HCT116 (cell line): ENCODE data around the gene PREP. TPM values are rescaled to one million over a fixed set of nuclear protein-coding genes. Genes with fewer than 3 reads are reported as not detected.

Experiments used
- ATAC-seq: fragments of 200-7000 bp; cut with Tn5 transposase; 2 replicates; pipeline ENCODE4 v1.9.1; 2020; ENCODE audit warnings: mild to moderate bottlenecking, moderate library complexity
- BruUV-seq: library from RNA; stranded (reverse); fragments of 400-500 nt; replicated peaks from 2 replicates; lab custom pipeline; 2021; lab: Mats Ljungman, UMichigan
- CTCF ChIA-PET: fragments of 300-600 bp; sonication (Branson Sonifier 250); formaldehyde crosslinking; loops from one replicate; lab custom pipeline; 2021; ENCODE audit warnings: antibody characterized with exemption; lab: Charles Lee
- POLR2A ChIA-PET: fragments of 300-600, 350-600 bp; sonication (Branson Sonifier 250); formaldehyde crosslinking; loops from one replicate; lab custom pipeline; 2021; ENCODE audit warnings: antibody characterized with exemption; lab: Charles Lee
- RAD21 ChIA-PET, 2 experiments: fragments of 300-600 bp; sonication (Branson Sonifier 250); formaldehyde crosslinking; loops; one replicate each; lab custom pipeline; 2023; ENCODE audit warnings: low total read pairs in 2 of 2; ENCODE audit not compliant: uncharacterized antibody in 2 of 2, unreplicated experiment in 2 of 2, low non-redundant PET in 1 of 2; lab: Charles Lee
- DNase-seq: peaks from one replicate; pipeline ENCODE4 v3.0.0-alpha.2; 2010; ENCODE audit warnings: low read depth, low spot score
- H2AFZ ChIP-seq: fragments of 200-600 bp; shearing (Covaris generic), sonication (generic); 2 replicates; pipeline ENCODE4 v1.6.1; 2017; ENCODE audit warnings: low read depth, mixed run types, mixed read lengths, antibody characterized with exemption, low read length; ENCODE audit not compliant: poor library complexity, severe bottlenecking
- H3K27ac ChIP-seq: 2 replicates; pipeline ENCODE4 v1.5.1; 2012; ENCODE audit warnings: low read depth, low read length
- H3K27me3 ChIP-seq: fragments of 200-600 bp; sonication (generic); 2 replicates; pipeline ENCODE4 v1.6.1; 2016; ENCODE audit warnings: mixed run types, low read length, mixed read lengths; ENCODE audit not compliant: insufficient read depth
- H3K36me3 ChIP-seq, 2 experiments: fragments of 200-500 bp in 1 of 2; fragments of 200-600 bp in 1 of 2; sonication (Bioruptor generic) in 1 of 2; sonication (generic) in 1 of 2; 2 replicates each; pipeline versions ENCODE4 v1.5.1 to v1.6.1; 2014 to 2016; ENCODE audit warnings: low read length in 2 of 2, inconsistent platforms in 1 of 2, mixed read lengths in 1 of 2, mixed run types in 1 of 2; ENCODE audit not compliant: insufficient read depth in 2 of 2, control insufficient read depth in 1 of 2
- H3K4me1 ChIP-seq, 2 experiments: fragments of 200-600 bp in 1 of 2; sonication (generic) in 1 of 2; 2 replicates each; pipeline versions ENCODE4 v1.5.1 to v1.6.1; 2012 to 2017; ENCODE audit warnings: low read length in 2 of 2, inconsistent platforms in 1 of 2, mild to moderate bottlenecking in 1 of 2, mixed read lengths in 1 of 2, mixed run types in 1 of 2, moderate library complexity in 1 of 2; ENCODE audit not compliant: insufficient read depth in 2 of 2, control insufficient read depth in 1 of 2
- H3K4me2 ChIP-seq: fragments of 200-600 bp; sonication (generic); 2 replicates; pipeline ENCODE4 v1.6.1; 2017; ENCODE audit warnings: mixed run types, low read length, mixed read lengths
- H3K4me3 ChIP-seq, 2 experiments: fragments of 200-600 bp in 1 of 2; sonication (generic) in 1 of 2; replicated peaks in 1 of 2; 2 replicates each; pipeline ENCODE4 v1.5.1; 2011 to 2016; ENCODE audit warnings: low read length in 2 of 2, control low read depth in 1 of 2, low read depth in 1 of 2, mild to moderate bottlenecking in 1 of 2, mixed read lengths in 1 of 2, mixed run types in 1 of 2
- H3K79me2 ChIP-seq: fragments of 200-600 bp; sonication (generic); 2 replicates; pipeline ENCODE4 v1.6.1; 2017; ENCODE audit warnings: mild to moderate bottlenecking, mixed run types, low read length, moderate library complexity, mixed read lengths; ENCODE audit not compliant: insufficient read depth
- H3K9ac ChIP-seq: fragments of 200-600 bp; sonication (generic); 2 replicates; pipeline ENCODE4 v1.6.1; 2016; ENCODE audit warnings: low read length, mixed read lengths
- H3K9me2 ChIP-seq: fragments of 200-600 bp; sonication (generic), shearing (Covaris generic); 2 replicates; pipeline ENCODE4 v1.6.1; 2017; ENCODE audit warnings: mixed run types, mild to moderate bottlenecking, moderate library complexity; ENCODE audit not compliant: insufficient read depth
- H3K9me3 ChIP-seq, 2 experiments: fragments of 200-500 bp in 1 of 2; fragments of 200-600 bp in 1 of 2; sonication (Bioruptor generic) in 1 of 2; sonication (generic) in 1 of 2; 2 replicates each; pipeline ENCODE4 v1.6.1; 2014 to 2017; ENCODE audit warnings: low read length in 2 of 2, mixed read lengths in 2 of 2, inconsistent platforms in 1 of 2, low read depth in 1 of 2, mild to moderate bottlenecking in 1 of 2, mixed run types in 1 of 2, moderate library complexity in 1 of 2; ENCODE audit not compliant: control insufficient read depth in 1 of 2, insufficient read depth in 1 of 2
- H4K20me1 ChIP-seq: fragments of 200-600 bp; sonication (generic), shearing (Covaris generic); 2 replicates; pipeline ENCODE4 v1.6.1; 2017; ENCODE audit warnings: mixed run types, mild to moderate bottlenecking, moderate library complexity; ENCODE audit not compliant: insufficient read depth
- ATF3 ChIP-seq: IDR thresholded peaks from 2 replicates; pipeline ENCODE4 v1.6.1; 2012
- CBX3 ChIP-seq: IDR thresholded peaks from 2 replicates; pipeline ENCODE4 v1.6.1; 2012; ENCODE audit warnings: low read depth
- EZH2 ChIP-seq: fragments of 200-600 bp; sonication (generic); IDR thresholded peaks from 2 replicates; pipeline ENCODE4 v1.6.1; 2017; ENCODE audit warnings: antibody characterized with exemption, mixed run types
- FOSL1 ChIP-seq: IDR thresholded peaks from 2 replicates; pipeline ENCODE4 v1.6.1; 2012; ENCODE audit warnings: low read depth
- REST ChIP-seq: IDR thresholded peaks from 2 replicates; pipeline ENCODE4 v1.6.1; 2012; ENCODE audit warnings: low read depth
- TCF7L2 ChIP-seq: IDR thresholded peaks from 2 replicates; pipeline ENCODE4 v1.7.0; 2011; ENCODE audit warnings: borderline replicate concordance, inconsistent platforms; ENCODE audit not compliant: insufficient read depth, insufficient read length; ENCODE audit errors: extremely low read depth
- YY1 ChIP-seq: IDR thresholded peaks from 2 replicates; pipeline ENCODE4 v1.6.1; 2011; ENCODE audit warnings: low read length, low read depth, moderate library complexity, mild to moderate bottlenecking; ENCODE audit not compliant: insufficient replicate concordance; ENCODE audit errors: extremely low read depth
- ZBTB33 ChIP-seq: IDR thresholded peaks from 2 replicates; pipeline ENCODE4 v1.6.1; 2011; ENCODE audit warnings: mild to moderate bottlenecking, low read length, moderate library complexity; ENCODE audit not compliant: insufficient replicate concordance; ENCODE audit errors: extremely low read depth
- intact Hi-C: fragments of 100-400 bp; cut with micrococcal nuclease; formaldehyde crosslinking; loops from 2 replicates; pipeline ENCODE4 v1.10.0; 2022
- total RNA-seq: library from RNA; stranded (reverse); gene quantifications from one replicate; pipeline ENCODE4 v1.2.1, GENCODE V29; 2021; ENCODE audit not compliant: unreplicated experiment

The PREP gene
- total RNA-seq, 1 experiment from 2014 or later, result 53.5 TPM

GRCh38 chr6:105401247-105402089 lies 1.4 kb downstream of the PREP start:
- peak overlapping the region; percentile 98 for H3K4me2 ChIP-seq
- intact Hi-C loops, result loop anchor here (2.0 kb wide), 2 partner anchors 75 to 83 kb away; no protein-coding TSS in a partner anchor
- H3K27ac ChIP-seq, result no peak overlapping the region
- CTCF ChIA-PET, result interaction anchor here (1.7 kb wide), 1 partner anchor 314 kb away, joined by 6 read pairs; no protein-coding TSS in a partner anchor
- TF ChIP-seq YY1 (no peak), REST (no peak), CBX3 (no peak), ZBTB33 (no peak), EZH2 (no peak), TCF7L2 (no peak), FOSL1 (no peak), ATF3 (no peak)
- peaks cover 6 to 20% of the 10 kb centered on the region in 2 experiments; a peak in 3 of 4 replicates for H3K4me1 ChIP-seq
- H3K9me2 ChIP-seq, result no peaks in the 10 kb centered on the region
- RAD21 ChIA-PET, result interaction anchor here in 1 of 2 experiments (0.7 kb wide), 1 partner anchor 83 kb away, joined by 3 read pairs; no protein-coding TSS in a partner anchor
- POLR2A ChIA-PET, result no interaction called here
- no peaks in the 10 kb centered on the region for H3K27me3 ChIP-seq
- H3K36me3 ChIP-seq, result peaks cover 0 to under 1% of the 10 kb centered on the region in 2 experiments; a peak in 1 of 4 replicates
- H3K4me3 ChIP-seq, result peak overlapping the region; percentile 82 to 94
- H3K9me3 ChIP-seq, result no peaks in the 10 kb centered on the region
- DNase-seq (no peak), ATAC-seq (no peak)
- no peaks in the 10 kb centered on the region; the same call in 1 of the 2 replicates for H4K20me1 ChIP-seq
- peaks cover 52% of the 10 kb centered on the region for H3K79me2 ChIP-seq
- peak overlapping the region; percentile 79 for H3K9ac ChIP-seq
- TSS peak; percentile 60 for BruUV-seq
- no peak overlapping the region for H2AFZ ChIP-seq
